ENCODE results near the gene CWC15. TPM values are rescaled to one million over a fixed set of nuclear protein-coding genes. Genes with fewer than 3 reads are reported as not detected.

CWC15 gene
- polyA plus RNA-seq, 1 donor from 2014 or later: 151 TPM

DNA sequence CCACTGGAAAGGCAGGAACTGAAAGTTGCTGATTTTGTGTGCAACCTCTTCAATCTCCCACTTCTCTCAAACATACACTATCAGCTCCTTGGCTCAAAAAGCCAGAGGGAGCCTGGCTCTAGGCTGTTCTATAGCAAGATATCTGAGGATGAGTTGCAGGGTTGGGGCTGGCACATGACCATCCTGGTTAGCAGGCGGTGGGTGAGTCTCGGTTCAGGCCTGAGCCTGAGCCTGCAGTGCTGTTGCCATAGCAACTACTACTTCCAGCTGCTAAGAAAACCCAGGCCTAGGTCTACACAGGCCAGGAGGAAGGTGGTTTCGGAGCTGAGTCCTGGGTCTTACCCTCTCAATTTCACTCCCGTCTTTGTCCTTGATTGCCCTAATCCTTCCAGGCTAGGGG, 39.0 kb downstream of the CWC15 start:
- H4K20me1 ChIP-seq (ENCODE audit: insufficient read depth): no peaks in the 10 kb centered on the region
- no peak overlapping the region for H3K4me3 ChIP-seq (ENCODE audit: low read length)
- no peaks in the 10 kb centered on the region for H3K9me3 ChIP-seq (ENCODE audit: low read length)
- no peak overlapping the region for H3K4me2 ChIP-seq (ENCODE audit: low read length)
- H3K9me2 ChIP-seq (ENCODE audit: insufficient read depth, low read length): no peaks in the 10 kb centered on the region
- no peak for TF ChIP-seq SMC3 (conservative IDR thresholded peaks at IDR 0.05; ENCODE audit: poor library complexity)
- TF ChIP-seq REST (IDR thresholded peaks at IDR 0.05; ENCODE audit: borderline replicate concordance): peak; percentile 37
- no peak for TF ChIP-seq EP300 (conservative IDR thresholded peaks at IDR 0.05; ENCODE audit: poor library complexity, severe bottlenecking)
- TF ChIP-seq EZH2 (IDR thresholded peaks at IDR 0.05; ENCODE audit: borderline replicate concordance, insufficient read depth, low read length, poor library complexity, severe bottlenecking): no peak
- TF ChIP-seq CTCF (IDR thresholded peaks at IDR 0.05; ENCODE audit: poor library complexity, severe bottlenecking): no peak
- TF ChIP-seq TAF1 (IDR thresholded peaks at IDR 0.05; ENCODE audit: low read depth): no peak
- no peak for TF ChIP-seq MXI1 (conservative IDR thresholded peaks at IDR 0.05; ENCODE audit: poor library complexity, severe bottlenecking)
- H3K9ac ChIP-seq (ENCODE audit: low read length): no peak overlapping the region
- no peaks in the 10 kb centered on the region for H3F3A ChIP-seq (ENCODE audit: insufficient read depth, low read length, poor library complexity, severe bottlenecking)
- no peak overlapping the region for H2AFZ ChIP-seq (ENCODE audit: low read depth, low read length)
- H3K27ac ChIP-seq (ENCODE audit: low read length): no peak overlapping the region
- no peaks in the 10 kb centered on the region for H3K27me3 ChIP-seq (ENCODE audit: insufficient read depth, low read depth, low read length)
- no peaks in the 10 kb centered on the region for H3K79me2 ChIP-seq (replicated peaks; ENCODE audit: insufficient read depth, low read length)
- no peaks in the 10 kb centered on the region for H3K36me3 ChIP-seq (ENCODE audit: insufficient read depth, low read length)

DNA sequence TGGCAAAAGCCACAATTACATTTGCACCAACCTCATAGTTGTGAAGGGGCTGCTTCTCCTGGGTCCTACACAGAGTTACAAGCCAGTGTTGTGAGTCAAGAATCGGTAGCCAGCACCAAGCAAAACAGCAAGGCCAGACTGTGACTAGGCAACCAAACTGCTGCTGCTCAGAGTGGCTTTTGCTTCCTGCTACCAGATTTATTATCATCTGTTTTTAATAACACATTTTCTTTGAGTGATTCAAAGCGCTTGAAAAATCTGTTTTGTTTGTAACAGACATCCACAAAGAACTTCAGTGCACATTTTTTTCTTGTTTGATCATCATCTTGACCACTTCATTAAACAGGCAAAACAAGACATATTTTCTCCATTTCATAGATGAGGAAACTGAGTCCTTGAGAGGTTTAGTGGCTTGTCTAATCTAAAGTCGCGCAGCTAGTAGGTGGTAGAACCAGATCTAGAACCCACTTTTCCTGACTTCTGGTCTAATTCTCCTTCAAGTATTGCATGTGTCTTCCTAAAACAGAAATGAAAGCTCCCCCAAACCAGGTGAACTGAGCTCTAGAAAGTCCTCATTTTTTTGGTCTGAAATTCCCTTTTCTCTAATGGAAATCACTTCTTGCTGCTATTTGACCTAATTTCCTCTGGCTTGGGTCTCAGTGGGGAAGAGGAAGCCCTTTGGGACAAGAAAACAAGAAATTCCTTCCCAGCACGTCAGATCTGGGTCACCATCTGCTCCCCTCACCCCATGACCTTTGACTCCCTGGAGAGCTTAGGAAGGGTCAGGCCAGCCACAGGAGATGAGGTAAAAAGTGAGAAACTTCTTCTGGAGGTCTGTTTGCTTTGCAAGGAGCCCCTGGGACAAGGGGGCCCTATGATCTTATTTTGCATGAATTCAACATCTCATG, 39.9 kb downstream of the CWC15 start:
- Histone ChIP-seq H2AFZ (ENCODE audit: low read depth, low read length) (no peak overlapping the region), H4K20me1 (ENCODE audit: insufficient read depth) (no peaks in the 10 kb centered on the region), H3K4me2 (ENCODE audit: low read length) (no peak overlapping the region), H3K9me3 (ENCODE audit: low read length) (no peaks in the 10 kb centered on the region), H3K27me3 (ENCODE audit: insufficient read depth, low read depth, low read length) (no peaks in the 10 kb centered on the region), H3K27ac (ENCODE audit: low read length) (no peak overlapping the region), H3K9ac (ENCODE audit: low read length) (no peak overlapping the region), H3K4me3 (ENCODE audit: low read length) (no peak overlapping the region), H3K9me2 (ENCODE audit: insufficient read depth, low read length) (no peaks in the 10 kb centered on the region), H3K79me2 (replicated peaks; ENCODE audit: insufficient read depth, low read length) (no peaks in the 10 kb centered on the region), H3F3A (ENCODE audit: insufficient read depth, low read length, poor library complexity, severe bottlenecking) (no peaks in the 10 kb centered on the region), H3K36me3 (ENCODE audit: insufficient read depth, low read length) (no peaks in the 10 kb centered on the region)
- TF ChIP-seq RAD21 (conservative IDR thresholded peaks at IDR 0.05) (no peak), TAF1 (IDR thresholded peaks at IDR 0.05; ENCODE audit: low read depth) (no peak), CTCF (IDR thresholded peaks at IDR 0.05; ENCODE audit: poor library complexity, severe bottlenecking) (no peak), REST (IDR thresholded peaks at IDR 0.05; ENCODE audit: borderline replicate concordance) (no peak), EZH2 (IDR thresholded peaks at IDR 0.05; ENCODE audit: borderline replicate concordance, insufficient read depth, low read length, poor library complexity, severe bottlenecking) (no peak), SMC3 (conservative IDR thresholded peaks at IDR 0.05; ENCODE audit: poor library complexity) (no peak), EP300 (conservative IDR thresholded peaks at IDR 0.05; ENCODE audit: poor library complexity, severe bottlenecking) (no peak), POLR2AphosphoS5 (IDR thresholded peaks at IDR 0.05) (no peak), MXI1 (conservative IDR thresholded peaks at IDR 0.05; ENCODE audit: poor library complexity, severe bottlenecking) (no peak)

All from neural cell (in vitro differentiated cells).